C4-2B (cell line): ENCODE measurements around the gene TRIM54.

Experiments
- ZFX ChIP-seq: fragments of 450-650 bp; IDR thresholded peaks from 2 replicates; pipeline ENCODE4 v1.6.1; 2017
- TF ChIP-seq, protein P1 (sequence below): fragments of 450-650 bp; conservative IDR thresholded peaks from 2 replicates; pipeline ENCODE4 v1.5.1; 2017; ENCODE audit warnings: mild to moderate bottlenecking

DNA sequence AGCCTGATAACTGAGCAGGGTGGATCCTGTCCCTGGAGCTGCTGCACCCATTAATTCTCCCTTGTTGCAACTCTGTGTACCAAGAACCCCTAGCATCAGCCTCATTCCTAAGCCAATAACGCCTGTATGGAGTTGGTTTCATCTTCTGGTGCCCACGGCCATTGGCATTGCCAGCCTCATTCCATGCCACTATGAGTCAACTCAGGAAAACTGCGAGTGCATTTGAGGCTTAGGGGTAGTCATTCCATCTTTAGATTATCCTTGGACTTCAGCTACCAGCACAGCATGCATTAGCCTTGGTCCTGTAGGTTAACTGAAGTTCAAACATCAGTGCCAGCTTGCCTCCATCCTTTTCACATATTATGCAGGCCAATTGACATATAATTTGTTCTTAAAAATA is 1.4 kb upstream of the TRIM54 start:
- TF ChIP-seq, protein P1, sequence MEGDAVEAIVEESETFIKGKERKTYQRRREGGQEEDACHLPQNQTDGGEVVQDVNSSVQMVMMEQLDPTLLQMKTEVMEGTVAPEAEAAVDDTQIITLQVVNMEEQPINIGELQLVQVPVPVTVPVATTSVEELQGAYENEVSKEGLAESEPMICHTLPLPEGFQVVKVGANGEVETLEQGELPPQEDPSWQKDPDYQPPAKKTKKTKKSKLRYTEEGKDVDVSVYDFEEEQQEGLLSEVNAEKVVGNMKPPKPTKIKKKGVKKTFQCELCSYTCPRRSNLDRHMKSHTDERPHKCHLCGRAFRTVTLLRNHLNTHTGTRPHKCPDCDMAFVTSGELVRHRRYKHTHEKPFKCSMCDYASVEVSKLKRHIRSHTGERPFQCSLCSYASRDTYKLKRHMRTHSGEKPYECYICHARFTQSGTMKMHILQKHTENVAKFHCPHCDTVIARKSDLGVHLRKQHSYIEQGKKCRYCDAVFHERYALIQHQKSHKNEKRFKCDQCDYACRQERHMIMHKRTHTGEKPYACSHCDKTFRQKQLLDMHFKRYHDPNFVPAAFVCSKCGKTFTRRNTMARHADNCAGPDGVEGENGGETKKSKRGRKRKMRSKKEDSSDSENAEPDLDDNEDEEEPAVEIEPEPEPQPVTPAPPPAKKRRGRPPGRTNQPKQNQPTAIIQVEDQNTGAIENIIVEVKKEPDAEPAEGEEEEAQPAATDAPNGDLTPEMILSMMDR: no peak
- no peak for TF ChIP-seq ZFX
